Kidney (tissue), 14 donors: ENCODE results near the gene DISC1. TPM values are rescaled to one million over a fixed set of nuclear protein-coding genes. Genes with fewer than 3 reads are reported as not detected.

ENCODE experiments used
- DNase-seq, 5 donors: peaks; one replicate each; pipeline ENCODE4 v3.0.0-alpha.2; 2013 to 2020
- FAIRE-seq: peaks from 2 replicates; lab custom pipeline; 2012; peaks lifted over from hg19 to GRCh38; lab: Jason Lieb, UNC
- H3K27ac ChIP-seq, 2 donors: one replicate each; pipeline ENCODE4 v1.7.0; 2013; ENCODE audit warnings: low read depth in 2 of 2, low read length in 2 of 2, inconsistent platforms in 1 of 2
- H3K27me3 ChIP-seq: one replicate; pipeline ENCODE4 v1.7.1; 2013; ENCODE audit warnings: low read length, inconsistent platforms; ENCODE audit not compliant: control insufficient read depth, insufficient read depth
- H3K36me3 ChIP-seq, 3 donors: one replicate each; pipeline versions ENCODE4 v1.7.0 to v1.7.1; 2013; ENCODE audit warnings: low read length in 3 of 3, control low read depth in 1 of 3, inconsistent platforms in 1 of 3; ENCODE audit not compliant: insufficient read depth in 3 of 3, control insufficient read depth in 2 of 3
- H3K4me1 ChIP-seq, 3 donors: one replicate each; pipeline versions ENCODE4 v1.7.0 to v1.7.1; 2013; ENCODE audit warnings: low read length in 3 of 3, inconsistent platforms in 1 of 3, low read depth in 1 of 3; ENCODE audit not compliant: control insufficient read depth in 2 of 3, insufficient read depth in 2 of 3
- H3K4me3 ChIP-seq, 3 donors: one replicate each; pipeline versions ENCODE4 v1.7.0 to v1.8.1; 2013; ENCODE audit warnings: low read length in 3 of 3, control low read depth in 1 of 3, inconsistent platforms in 1 of 3
- H3K9ac ChIP-seq, 3 donors: one replicate each; pipeline versions ENCODE4 v1.7.0 to v1.7.1; 2013; ENCODE audit warnings: low read length in 3 of 3, control low read depth in 1 of 3, inconsistent platforms in 1 of 3
- H3K9me3 ChIP-seq, 3 donors: one replicate each; pipeline versions ENCODE4 v1.7.0 to v1.7.1; 2013; ENCODE audit warnings: low read length in 3 of 3, control low read depth in 1 of 3, inconsistent platforms in 1 of 3; ENCODE audit not compliant: control insufficient read depth in 2 of 3, insufficient read depth in 1 of 3
- CTCF ChIP-seq: IDR thresholded peaks from 3 replicates; pipeline ENCODE4 v1.5.1; 2012; ENCODE audit warnings: mild to moderate bottlenecking, moderate library complexity, borderline replicate concordance; ENCODE audit not compliant: insufficient read depth; ENCODE audit errors: extremely low read depth
- intact Hi-C: fragments of 100-400 bp; cut with DNase I; formaldehyde crosslinking; loops from one replicate; pipeline ENCODE4 v1.11.1; 2022
- polyA plus RNA-seq: library from polyadenylated mRNA; stranded (reverse); fragments of 350-450 nt; fragmentation: Illumina TruSeq; extraction: RNeasy Lipid Tissue Mini Kit (QIAGEN cat#74804); gene quantifications from one replicate; pipeline ENCODE4 v1.2.3, GENCODE V29; 2014; ENCODE audit warnings: low read depth, low replicate concordance; ENCODE audit not compliant: insufficient read depth
- total RNA-seq: library from RNA; stranded (reverse); fragmentation: NEBNext Ultra II Directional; extraction: Animal tissue kit (Norgen Biotek cat#: 25700); gene quantifications from one replicate; pipeline ENCODE4 v1.2.1, GENCODE V29; 2021
- donor health status: control.
- donor health status: control.
- donor health status: control.
- donor health status: control.
- donor health status: control.
- donor health status: DM: yes; HTN: yes; CAD: no.
- donor health status: Normal renal cell carcinoma (clear cell type).

DISC1 gene
- total and polyA plus RNA-seq, 2 donors from 2014 or later, result 0.80 to 15.9 TPM

DNA sequence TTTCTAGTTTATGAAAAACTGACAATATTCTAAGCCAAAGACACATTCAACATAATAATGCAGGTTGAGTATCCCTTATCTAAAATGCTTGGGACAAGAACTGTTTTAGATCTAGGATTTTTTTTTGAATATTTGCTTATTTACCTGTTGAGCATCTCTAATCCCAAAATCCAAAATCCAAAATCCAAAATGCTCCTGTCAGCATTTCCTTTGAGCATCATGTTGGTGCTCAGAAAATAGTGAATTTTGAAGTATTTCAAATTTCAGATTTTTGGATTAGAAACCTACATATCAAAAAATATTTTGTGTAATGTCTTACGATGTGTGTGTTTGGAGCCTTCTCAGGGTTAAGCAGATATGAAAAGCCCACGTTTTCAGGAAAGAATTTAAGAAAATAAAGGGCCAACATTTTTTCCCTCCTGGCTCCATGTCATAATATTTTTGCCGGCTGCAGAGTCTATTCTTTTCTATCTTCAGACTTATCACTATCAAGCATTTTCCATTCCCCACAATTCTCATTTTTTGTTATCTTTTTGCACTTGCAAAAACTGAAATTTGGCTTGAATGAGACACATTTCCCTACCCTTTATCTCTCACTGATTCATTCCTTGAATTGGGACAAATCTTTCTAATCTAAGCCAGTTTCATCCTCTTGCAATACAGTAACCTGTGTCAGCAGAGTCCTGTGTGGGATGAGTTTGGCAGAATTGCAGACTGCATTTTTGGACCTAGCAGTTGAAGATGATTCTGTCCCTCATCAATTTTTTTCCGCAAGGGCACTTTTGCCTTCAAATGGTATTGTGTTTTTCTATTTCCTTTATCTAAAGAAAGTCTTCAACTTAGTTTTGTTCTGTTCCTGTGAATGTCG is 233.9 kb downstream of the DISC1 start:
- TF ChIP-seq CTCF, result no peak
- no peak for FAIRE-seq
- intact Hi-C loops, result no loop called here

GRCh38 chr1:231861541-231862481 is 235.2 kb downstream of the DISC1 start:
- Histone ChIP-seq H3K27ac (no peak overlapping the region), H3K36me3 (no peaks in the 10 kb centered on the region), H3K9ac (no peak overlapping the region), H3K27me3 (no peaks in the 10 kb centered on the region), H3K4me1 (no peaks in the 10 kb centered on the region), H3K4me3 (no peak overlapping the region), H3K9me3 (no peaks in the 10 kb centered on the region)
- DNase-seq, result no peak
- FAIRE-seq, result no peak
- TF ChIP-seq CTCF, result no peak
- intact Hi-C loops, result no loop called here

More for the DNA sequence above, 233.9 kb downstream of the DISC1 start:
- H3K27ac ChIP-seq, result no peak overlapping the region
- H3K36me3 ChIP-seq, result no peaks in the 10 kb centered on the region
- no peaks in the 10 kb centered on the region for H3K4me1 ChIP-seq
- H3K9me3 ChIP-seq, result no peaks in the 10 kb centered on the region
- no peak for DNase-seq
- H3K9ac ChIP-seq, result no peak overlapping the region
- H3K4me3 ChIP-seq, result no peak overlapping the region
- no peaks in the 10 kb centered on the region for H3K27me3 ChIP-seq

GRCh38 chr1:231862611-231863010 is 236.0 kb downstream of the DISC1 start:
- H3K27ac ChIP-seq, result no peak overlapping the region
- no peaks in the 10 kb centered on the region for H3K27me3 ChIP-seq
- no peaks in the 10 kb centered on the region for H3K36me3 ChIP-seq
- DNase-seq, result no peak
- no peak for FAIRE-seq
- intact Hi-C loops, result no loop called here
- H3K4me3 ChIP-seq, result no peak overlapping the region
- H3K4me1 ChIP-seq, result no peaks in the 10 kb centered on the region
- no peak overlapping the region for H3K9ac ChIP-seq
- no peaks in the 10 kb centered on the region for H3K9me3 ChIP-seq
- no peak for TF ChIP-seq CTCF
